Osteoblast (primary cell): ENCODE data around the gene CCDC110. TPM values are rescaled to one million over a fixed set of nuclear protein-coding genes. Genes with fewer than 3 reads are reported as not detected.

Source experiments
- DNase-seq: peaks from one replicate; pipeline ENCODE4 v3.0.0; 2011; ENCODE audit warnings: low spot score, mixed read lengths; ENCODE audit not compliant: insufficient read length; ENCODE audit errors: missing footprints
- H2AFZ ChIP-seq: 2 replicates; pipeline ENCODE4 v1.6.0; 2011; ENCODE audit warnings: mild to moderate bottlenecking, low read length
- H3K27ac ChIP-seq: 2 replicates; pipeline ENCODE4 v1.5.1; 2011; ENCODE audit warnings: mild to moderate bottlenecking, low read depth, low read length, moderate library complexity
- H3K27me3 ChIP-seq: 2 replicates; pipeline ENCODE4 v1.6.0; 2012; ENCODE audit warnings: mild to moderate bottlenecking, control low read depth, inconsistent platforms, low read length, moderate library complexity; ENCODE audit not compliant: insufficient read depth
- H3K36me3 ChIP-seq: 2 replicates; pipeline ENCODE4 v1.5.1; 2011; ENCODE audit warnings: mild to moderate bottlenecking, low read length, control low read depth, moderate library complexity; ENCODE audit not compliant: insufficient read depth
- H3K4me1 ChIP-seq: 2 replicates; pipeline ENCODE4 v1.5.1; 2011; ENCODE audit warnings: mild to moderate bottlenecking, low read length, control low read depth, moderate library complexity; ENCODE audit not compliant: insufficient read depth
- H3K4me2 ChIP-seq: 2 replicates; pipeline ENCODE4 v1.6.0; 2011; ENCODE audit warnings: mild to moderate bottlenecking, low read length; ENCODE audit not compliant: insufficient read depth
- H3K4me3 ChIP-seq: fragments of 200-600 bp; sonication (generic); 3 replicates; pipeline ENCODE4 v1.5.1; 2012; ENCODE audit warnings: mild to moderate bottlenecking, low read length, inconsistent platforms; ENCODE audit not compliant: insufficient read depth
- H3K79me2 ChIP-seq: 2 replicates; pipeline ENCODE4 v1.6.0; 2012; ENCODE audit warnings: mild to moderate bottlenecking, low read length, control low read depth, inconsistent platforms; ENCODE audit not compliant: insufficient read depth
- H3K9me3 ChIP-seq: 2 replicates; pipeline ENCODE4 v1.5.1; 2011; ENCODE audit warnings: low read depth, low read length, control low read depth
- H4K20me1 ChIP-seq: 2 replicates; pipeline ENCODE4 v1.6.0; 2012; ENCODE audit warnings: mild to moderate bottlenecking, low read length, control low read depth; ENCODE audit not compliant: insufficient read depth
- total RNA-seq: library from RNA; depleted of rRNA; stranded (reverse); fragments of >200 nt; gene quantifications from 2 replicates; pipeline ENCODE4 v1.2.3, GENCODE V29; 2012
- TF ChIP-seq, protein P1 (sequence below): IDR thresholded peaks from 2 replicates; pipeline ENCODE4 v1.5.1; 2011; ENCODE audit warnings: mild to moderate bottlenecking, low read depth, low read length, moderate library complexity; ENCODE audit errors: extremely low read depth

Gene CCDC110
- total RNA-seq, 1 donor, result 2.2 TPM

DNA sequence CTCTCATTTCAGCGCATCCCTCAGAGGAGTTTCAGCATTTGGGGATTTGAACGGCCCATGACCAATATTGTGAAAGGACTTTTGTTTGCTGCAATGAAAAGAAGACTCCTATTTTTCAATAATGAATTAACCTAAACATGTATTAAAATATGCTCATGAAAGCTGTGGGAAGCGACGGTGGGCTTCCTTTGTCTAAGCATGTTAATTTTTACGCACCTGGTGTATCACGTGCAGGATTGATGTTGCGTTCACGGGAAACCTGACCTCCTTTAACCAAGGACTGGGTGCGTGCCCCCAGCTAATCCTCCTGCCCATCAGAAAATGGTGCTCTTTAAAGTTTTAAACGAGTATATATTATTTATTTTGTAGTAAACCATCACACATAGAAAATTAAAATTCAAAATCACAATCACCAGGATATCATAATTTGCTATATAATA is 590 bp upstream of the CCDC110 start:
- TF ChIP-seq, protein P1, sequence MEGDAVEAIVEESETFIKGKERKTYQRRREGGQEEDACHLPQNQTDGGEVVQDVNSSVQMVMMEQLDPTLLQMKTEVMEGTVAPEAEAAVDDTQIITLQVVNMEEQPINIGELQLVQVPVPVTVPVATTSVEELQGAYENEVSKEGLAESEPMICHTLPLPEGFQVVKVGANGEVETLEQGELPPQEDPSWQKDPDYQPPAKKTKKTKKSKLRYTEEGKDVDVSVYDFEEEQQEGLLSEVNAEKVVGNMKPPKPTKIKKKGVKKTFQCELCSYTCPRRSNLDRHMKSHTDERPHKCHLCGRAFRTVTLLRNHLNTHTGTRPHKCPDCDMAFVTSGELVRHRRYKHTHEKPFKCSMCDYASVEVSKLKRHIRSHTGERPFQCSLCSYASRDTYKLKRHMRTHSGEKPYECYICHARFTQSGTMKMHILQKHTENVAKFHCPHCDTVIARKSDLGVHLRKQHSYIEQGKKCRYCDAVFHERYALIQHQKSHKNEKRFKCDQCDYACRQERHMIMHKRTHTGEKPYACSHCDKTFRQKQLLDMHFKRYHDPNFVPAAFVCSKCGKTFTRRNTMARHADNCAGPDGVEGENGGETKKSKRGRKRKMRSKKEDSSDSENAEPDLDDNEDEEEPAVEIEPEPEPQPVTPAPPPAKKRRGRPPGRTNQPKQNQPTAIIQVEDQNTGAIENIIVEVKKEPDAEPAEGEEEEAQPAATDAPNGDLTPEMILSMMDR, result no peak
- Histone ChIP-seq H2AFZ (peak overlapping the region; percentile 83), H4K20me1 (no peaks in the 10 kb centered on the region), H3K4me2 (peak overlapping the region; percentile 90), H3K4me1 (peaks cover 13% of the 10 kb centered on the region), H3K27ac (no peak overlapping the region), H3K4me3 (peak overlapping the region; percentile 85), H3K36me3 (no peaks in the 10 kb centered on the region), H3K79me2 (no peaks in the 10 kb centered on the region), H3K27me3 (peaks cover 12% of the 10 kb centered on the region), H3K9me3 (no peaks in the 10 kb centered on the region)
- DNase-seq, result peak; percentile 84

DNA sequence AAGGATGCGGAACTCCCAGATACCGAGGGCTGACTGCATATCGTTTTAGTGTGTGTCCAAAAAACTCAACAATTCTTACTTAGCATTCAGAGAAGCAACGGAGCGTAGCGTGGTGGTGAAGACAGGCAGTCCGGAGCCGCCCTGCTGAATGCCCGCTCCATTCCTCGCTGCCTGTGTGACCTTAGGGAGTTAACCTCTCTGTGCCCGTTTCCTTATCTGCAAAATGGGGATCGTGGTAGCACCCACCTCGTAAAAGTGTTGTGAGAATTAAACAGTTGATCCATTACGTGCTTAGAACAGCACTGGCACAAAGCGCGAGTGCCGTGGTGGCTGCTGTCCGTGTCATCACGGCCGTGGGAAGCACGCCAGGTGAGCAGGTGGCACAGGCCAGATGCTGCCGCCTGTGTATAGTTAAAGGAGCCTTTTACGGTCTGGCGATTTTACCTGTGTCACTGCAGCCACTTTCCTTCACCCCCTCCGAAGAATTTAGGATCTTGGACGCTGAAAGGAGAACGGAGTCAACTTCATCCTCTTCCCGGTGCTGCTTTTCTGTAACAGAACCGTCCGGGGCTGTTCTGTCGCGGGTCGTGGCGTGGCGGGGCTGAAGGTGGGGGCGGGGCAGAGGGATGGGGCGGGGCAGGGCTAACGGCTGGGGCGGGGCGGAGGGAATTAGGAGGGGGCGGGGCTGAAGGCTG is 885 bp downstream of the CCDC110 start:
- Histone ChIP-seq H3K4me1 (peaks cover 21% of the 10 kb centered on the region), H4K20me1 (no peaks in the 10 kb centered on the region), H3K27me3 (peaks cover 12% of the 10 kb centered on the region), H3K9me3 (no peaks in the 10 kb centered on the region), H3K27ac (peak overlapping the region; percentile 58), H3K4me2 (peak overlapping the region; percentile 89), H3K4me3 (peak overlapping the region; percentile 79), H3K36me3 (no peaks in the 10 kb centered on the region), H3K79me2 (no peaks in the 10 kb centered on the region), H2AFZ (peak overlapping the region; percentile 76)
- TF ChIP-seq, protein P1, result no peak
- DNase-seq, result peak; percentile 91

DNA sequence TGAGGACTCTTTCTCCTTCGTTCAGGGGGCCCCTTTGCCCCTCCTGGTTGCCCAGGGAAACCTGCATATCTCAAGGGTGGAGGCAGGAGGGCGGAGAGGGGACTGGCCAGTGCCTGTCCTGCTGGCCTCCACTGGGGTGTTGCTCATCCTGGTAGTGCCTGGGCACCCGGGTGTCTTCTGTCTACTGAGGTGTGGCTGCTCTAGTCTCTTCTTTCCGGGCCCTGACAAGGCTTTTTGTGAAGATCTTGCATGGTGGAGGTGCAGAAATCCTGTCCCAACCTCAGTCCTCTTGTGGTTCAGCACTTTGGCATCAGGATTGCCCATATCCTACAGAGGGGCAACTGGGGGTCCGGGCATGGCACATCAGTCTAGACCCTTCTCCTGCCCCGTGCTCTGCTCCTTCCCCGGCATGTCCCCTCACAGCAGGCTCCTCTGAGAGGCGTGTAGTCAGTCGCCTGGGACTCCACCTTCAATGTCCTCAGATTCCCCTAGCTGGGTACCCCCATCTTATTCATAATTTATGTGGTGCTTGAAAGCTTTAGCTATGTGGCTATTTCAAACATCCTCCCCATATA is 1.9 kb downstream of the CCDC110 start:
- Histone ChIP-seq H3K27me3 (peaks cover 12% of the 10 kb centered on the region), H3K27ac (no peak overlapping the region)
- DNase-seq, result no peak

DNA sequence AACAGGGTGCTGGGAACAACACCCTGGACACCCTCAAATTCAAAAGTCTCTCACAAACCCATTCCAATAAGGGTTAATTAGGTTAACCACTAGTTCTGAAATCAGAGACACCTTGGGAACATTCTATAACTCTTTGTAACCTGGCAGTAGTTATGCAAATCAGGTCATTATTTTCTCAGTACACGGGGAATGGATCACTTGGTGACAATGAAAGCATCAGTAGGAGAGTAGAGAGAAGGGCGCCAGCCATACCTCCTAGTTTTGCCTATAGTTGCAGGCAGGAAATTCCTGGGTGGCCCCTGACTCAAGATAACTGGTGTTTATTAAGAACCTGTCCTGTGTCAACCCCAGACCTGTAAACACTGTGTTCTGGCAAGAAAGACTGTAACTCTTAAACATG is 2.5 kb downstream of the CCDC110 start:
- Histone ChIP-seq H3K4me1 (peaks cover 29% of the 10 kb centered on the region), H3K36me3 (no peaks in the 10 kb centered on the region), H4K20me1 (no peaks in the 10 kb centered on the region), H3K79me2 (no peaks in the 10 kb centered on the region), H3K4me3 (no peak overlapping the region), H3K4me2 (no peak overlapping the region), H3K27me3 (peaks cover 12% of the 10 kb centered on the region), H3K9me3 (no peaks in the 10 kb centered on the region), H2AFZ (no peak overlapping the region), H3K27ac (no peak overlapping the region)
- DNase-seq, result no peak
- TF ChIP-seq, protein P1, result no peak

More for the DNA sequence above, 1.9 kb downstream of the CCDC110 start:
- Histone ChIP-seq H3K79me2 (no peaks in the 10 kb centered on the region), H3K36me3 (no peaks in the 10 kb centered on the region), H3K9me3 (no peaks in the 10 kb centered on the region), H2AFZ (no peak overlapping the region), H4K20me1 (no peaks in the 10 kb centered on the region), H3K4me2 (peak overlapping the region; percentile 89), H3K4me1 (peaks cover 29% of the 10 kb centered on the region), H3K4me3 (no peak overlapping the region)
- TF ChIP-seq, protein P1, result no peak
